HG03045 (cell line): ENCODE data around the gene PTTG1.

Experiments
- ATAC-seq: cut with Tn5 transposase; IDR thresholded peaks from one replicate; pipeline ENCODE4 v1.9.1; 2021; ENCODE audit warnings: mild to moderate bottlenecking, moderate library complexity; ENCODE audit not compliant: unreplicated experiment

PTTG1 gene

GRCh38 chr5:160470437-160471361 lies 49.0 kb downstream of the PTTG1 start:
- no peak for ATAC-seq

- ATAC-seq, result no peak
Observed at GRCh38 chr5:160471761-160472160, 50.1 kb downstream of the PTTG1 start.

GRCh38 chr5:160472482-160472881 lies 50.8 kb downstream of the PTTG1 start:
- ATAC-seq, result no peak

GRCh38 chr5:160473681-160474080 lies 52.0 kb downstream of the PTTG1 start:
- ATAC-seq, result no peak

- no peak for ATAC-seq
Observed at GRCh38 chr5:160474084-160474483, 52.4 kb downstream of the PTTG1 start.

- ATAC-seq, result no peak
Observed at GRCh38 chr5:160475864-160476438, 54.3 kb downstream of the PTTG1 start.

- no peak for ATAC-seq
Observed at GRCh38 chr5:160477266-160477970, 55.8 kb downstream of the PTTG1 start.

- ATAC-seq, result no peak
Observed at GRCh38 chr5:160478163-160478562, 56.5 kb downstream of the PTTG1 start.
